HT-29 (cell line): ENCODE measurements around the gene PLEKHG1. TPM values are rescaled to one million over a fixed set of nuclear protein-coding genes. Genes with fewer than 3 reads are reported as not detected.
A peak's percentile ranks its signal among the peaks of the same experiment; 100 is the strongest.

Source experiments
- DNase-seq: peaks from one replicate; pipeline ENCODE4 v3.0.0-alpha.2; 2015; ENCODE audit warnings: low spot score
- total RNA-seq: library from RNA; depleted of rRNA; stranded (reverse); fragments of >200 nt; shearing (Covaris generic); gene quantifications from 2 replicates; pipeline ENCODE4 v1.2.3, GENCODE V29; 2014

The PLEKHG1 gene
- total RNA-seq, 1 experiment from 2014 or later: 7.2 TPM

- no peak for DNase-seq
These were observed 9.8 kb upstream of the PLEKHG1 start for GRCh38 chr6:150589852-150590251.

GRCh38 chr6:150590446-150590845 is 9.2 kb upstream of the PLEKHG1 start:
- no peak for DNase-seq

DNA sequence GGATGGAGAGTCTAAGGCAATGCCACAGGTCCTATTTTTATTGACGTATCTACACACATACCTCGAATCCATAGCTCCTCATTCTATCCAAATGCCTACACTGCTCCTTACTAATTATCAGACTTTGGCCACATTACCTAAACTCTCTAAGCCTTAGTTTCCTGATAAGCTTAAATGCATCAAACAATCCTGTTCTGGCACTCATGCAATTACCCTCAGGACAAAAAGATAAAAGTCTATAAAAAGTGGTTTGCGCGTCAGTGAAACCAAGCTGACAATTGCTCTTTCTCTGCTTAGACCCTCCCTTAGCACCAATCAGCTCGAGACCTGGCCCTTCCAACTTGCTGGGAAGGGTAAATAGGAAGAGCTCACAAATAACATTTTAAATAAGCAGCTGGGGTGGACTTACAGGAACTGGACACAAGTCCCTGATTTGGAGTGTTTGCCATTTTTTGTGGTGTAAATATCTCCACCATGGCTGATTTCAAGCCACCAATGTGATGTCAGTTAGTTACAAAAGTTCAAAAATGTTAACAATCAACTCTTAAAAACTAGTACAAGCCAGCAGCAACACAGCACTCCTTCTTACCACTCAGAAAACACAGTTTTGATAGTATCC is 7.2 kb upstream of the PLEKHG1 start:
- no peak for DNase-seq

- DNase-seq: no peak
These were observed 6.6 kb upstream of the PLEKHG1 start for GRCh38 chr6:150593119-150593518.

DNA sequence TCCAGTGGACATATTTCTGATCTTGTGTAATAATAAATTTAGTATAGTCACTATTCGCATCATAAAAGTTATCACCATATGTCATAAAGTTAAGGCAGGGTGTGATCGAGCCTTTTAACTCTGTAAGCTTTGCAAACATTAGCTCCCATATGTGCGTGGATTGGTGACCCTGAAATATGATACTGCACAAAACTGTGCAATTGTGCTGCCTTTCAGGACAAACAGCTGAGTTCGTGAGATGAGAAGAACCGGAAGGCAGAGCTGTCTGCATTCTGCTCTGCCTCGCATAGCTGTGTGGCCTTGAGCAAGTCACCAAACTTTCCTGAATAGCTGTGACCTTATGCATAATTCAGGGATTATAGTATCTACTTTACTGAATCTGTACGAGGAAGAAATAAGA is 3.2 kb upstream of the PLEKHG1 start:
- no peak for DNase-seq

- DNase-seq: no peak
These were observed 1.3 kb upstream of the PLEKHG1 start for GRCh38 chr6:150598401-150598800.

DNA sequence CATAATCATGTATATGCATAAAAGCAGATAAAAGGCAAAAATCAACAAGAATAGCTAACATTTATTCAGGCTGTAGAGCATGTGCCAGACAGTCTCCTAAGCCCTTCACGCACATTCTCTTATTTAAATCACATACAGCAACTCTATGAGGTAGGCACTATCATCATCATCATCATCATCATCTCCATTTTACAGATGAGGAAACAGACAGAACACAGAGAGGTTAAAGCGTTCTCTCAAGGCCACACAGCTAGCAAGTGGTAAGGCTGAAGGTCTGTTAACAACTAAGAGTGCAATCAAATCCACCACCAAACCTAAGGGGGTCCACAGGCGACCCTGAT is 857 bp upstream of the PLEKHG1 start:
- DNase-seq: no peak

DNA sequence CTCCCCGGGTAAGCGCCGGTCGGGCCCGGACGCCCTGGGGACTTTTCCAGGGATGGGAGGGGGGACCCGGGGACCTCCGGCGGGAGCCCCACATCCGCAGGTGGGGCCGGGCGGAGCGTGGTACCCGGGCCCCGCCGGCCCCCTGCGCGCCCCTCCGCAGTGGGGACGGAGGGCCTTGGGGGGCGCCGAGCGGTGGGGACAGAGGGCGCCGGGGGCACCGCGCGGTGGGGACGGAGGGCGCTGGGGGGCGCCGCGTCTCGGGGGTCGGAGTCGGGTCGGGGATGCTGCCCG is 270 bp downstream of the PLEKHG1 start:
- DNase-seq: no peak

- peak; percentile 91 for DNase-seq
These were observed 774 bp downstream of the PLEKHG1 start for GRCh38 chr6:150600301-150601017.

DNA sequence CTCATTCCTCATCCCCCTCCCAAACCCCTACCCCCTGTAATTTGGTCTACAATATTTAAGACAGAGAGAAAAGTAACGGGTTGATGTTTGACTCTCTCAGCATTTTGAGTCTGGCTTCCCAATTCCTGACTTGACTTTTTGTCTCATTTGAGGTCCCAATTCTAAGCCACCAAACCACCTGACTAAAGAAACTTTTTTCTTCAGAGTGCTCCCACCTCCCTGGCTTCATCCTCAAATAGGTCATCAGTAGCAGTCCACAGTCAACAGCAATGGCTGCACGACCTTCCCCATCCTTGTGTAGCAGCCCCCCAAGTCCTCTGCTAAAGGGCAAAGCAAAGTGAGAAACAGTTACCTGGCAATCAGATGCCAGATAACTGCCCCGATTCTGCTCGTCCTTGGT is 1.8 kb downstream of the PLEKHG1 start:
- DNase-seq: no peak

- DNase-seq: no peak
These were observed 3.5 kb downstream of the PLEKHG1 start for GRCh38 chr6:150603176-150603575.

GRCh38 chr6:150604467-150604866 is 4.8 kb downstream of the PLEKHG1 start:
- no peak for DNase-seq

- DNase-seq: no peak
These were observed 5.6 kb downstream of the PLEKHG1 start for GRCh38 chr6:150605333-150605732.

DNA sequence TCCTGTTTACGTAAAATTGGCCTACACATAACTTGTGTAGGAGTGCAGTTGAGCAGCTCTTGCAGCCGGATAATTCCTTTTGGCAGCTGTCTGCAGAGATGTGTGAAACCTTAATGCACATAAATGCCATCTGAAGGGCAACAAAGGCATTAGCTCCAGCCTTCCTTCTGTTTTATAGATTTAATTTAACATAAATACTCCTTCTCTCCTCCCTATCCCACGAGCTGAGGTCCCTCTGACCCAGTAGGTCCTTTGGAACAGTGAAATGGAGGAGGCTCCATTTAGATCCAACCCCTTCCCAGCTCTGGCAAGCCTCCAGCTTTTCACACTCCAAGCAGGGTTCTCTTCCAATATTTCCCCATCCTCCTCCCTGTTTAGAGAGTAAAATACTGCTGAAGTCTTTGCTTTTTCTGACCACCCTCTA is 6.5 kb downstream of the PLEKHG1 start:
- DNase-seq: no peak

- DNase-seq: no peak
These were observed 7.1 kb downstream of the PLEKHG1 start for GRCh38 chr6:150606647-150607328.

- no peak for DNase-seq
These were observed 7.6 kb downstream of the PLEKHG1 start for GRCh38 chr6:150607329-150607650.

GRCh38 chr6:150610584-150610983 is 10.9 kb downstream of the PLEKHG1 start:
- DNase-seq: no peak

- DNase-seq: no peak
These were observed 13.6 kb downstream of the PLEKHG1 start for GRCh38 chr6:150613269-150613668.

- DNase-seq: no peak
These were observed 16.3 kb downstream of the PLEKHG1 start for GRCh38 chr6:150615967-150616366.

DNA sequence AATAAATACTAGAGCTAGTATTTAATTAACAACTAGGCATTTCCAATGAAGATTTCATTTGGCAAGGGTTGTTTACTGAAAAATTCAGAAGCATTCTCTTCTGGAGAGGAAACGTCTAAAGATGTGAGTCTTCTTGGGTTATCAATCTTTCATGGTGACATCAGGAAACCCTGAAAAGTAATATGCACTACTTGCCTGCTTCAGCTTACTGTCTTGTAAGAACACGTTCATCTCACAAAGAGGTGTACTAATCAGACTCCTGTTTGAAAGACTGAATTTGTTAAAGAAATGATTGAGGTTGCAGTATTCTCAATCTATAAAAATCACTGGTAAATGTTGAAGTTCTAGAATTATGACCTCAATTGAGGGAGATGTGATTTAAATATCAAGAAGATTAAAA is 16.9 kb downstream of the PLEKHG1 start:
- DNase-seq: no peak

- DNase-seq: no peak
These were observed 17.4 kb downstream of the PLEKHG1 start for GRCh38 chr6:150617062-150617461.

GRCh38 chr6:150617496-150618460 is 18.1 kb downstream of the PLEKHG1 start:
- no peak for DNase-seq
